Right hindlimb (tissue), 1 donor: Measurements from ENCODE around the gene SCRG1.

Experiments
- DNase-seq: peaks from one replicate; pipeline ENCODE4 v3.0.0-alpha.2; 2018

SCRG1 gene

GRCh38 chr4:173410079-173410478 lies 11.2 kb upstream of the SCRG1 start:
- no peak for DNase-seq

GRCh38 chr4:173405840-173406606 lies 7.1 kb upstream of the SCRG1 start:
- no peak for DNase-seq

GRCh38 chr4:173404296-173404865 lies 5.5 kb upstream of the SCRG1 start:
- no peak for DNase-seq

GRCh38 chr4:173403051-173403450 lies 4.1 kb upstream of the SCRG1 start:
- DNase-seq: no peak

- no peak for DNase-seq
These were observed 2.1 kb upstream of the SCRG1 start for GRCh38 chr4:173401063-173401462.

GRCh38 chr4:173398220-173398619 lies 696 bp downstream of the SCRG1 start:
- no peak for DNase-seq

GRCh38 chr4:173397604-173398003 lies 1.3 kb downstream of the SCRG1 start:
- DNase-seq: no peak

- no peak for DNase-seq
These were observed 7.2 kb downstream of the SCRG1 start for GRCh38 chr4:173391701-173392100.

GRCh38 chr4:173386751-173387150 lies 12.2 kb downstream of the SCRG1 start:
- DNase-seq: no peak

GRCh38 chr4:173382349-173382748 lies 16.6 kb downstream of the SCRG1 start:
- no peak for DNase-seq

- DNase-seq: no peak
These were observed 17.3 kb downstream of the SCRG1 start for GRCh38 chr4:173381610-173382009.

- DNase-seq: no peak
These were observed 17.9 kb downstream of the SCRG1 start for GRCh38 chr4:173380987-173381386.

- DNase-seq: no peak
These were observed 19.0 kb downstream of the SCRG1 start for GRCh38 chr4:173379929-173380328.

- no peak for DNase-seq
These were observed 24.3 kb downstream of the SCRG1 start for GRCh38 chr4:173374588-173374987.

- peak; percentile 87 for DNase-seq
These were observed 27.4 kb downstream of the SCRG1 start for GRCh38 chr4:173371292-173372192.

- DNase-seq: peak; percentile 99
These were observed 28.2 kb downstream of the SCRG1 start, which contains the start of gene SAP30 for GRCh38 chr4:173370477-173371291. SAP30 (plus strand) TSS chr4:173370954; CDS start chr4:173371183, 229 bp downstream.

GRCh38 chr4:173370130-173370476 lies 28.8 kb downstream of the SCRG1 start:
- peak; percentile 83 for DNase-seq

GRCh38 chr4:173367946-173368345 lies 31.0 kb downstream of the SCRG1 start:
- DNase-seq: no peak

GRCh38 chr4:173367285-173367684 lies 31.6 kb downstream of the SCRG1 start:
- no peak for DNase-seq

- no peak for DNase-seq
These were observed 33.4 kb downstream of the SCRG1 start for GRCh38 chr4:173365359-173365996.

- DNase-seq: no peak
These were observed 36.2 kb downstream of the SCRG1 start for GRCh38 chr4:173362666-173363065.

GRCh38 chr4:173360587-173361221 lies 38.2 kb downstream of the SCRG1 start:
- no peak for DNase-seq
